IPS-18c (cell line): ENCODE results near the gene SORCS1.

Source experiments
- H3K4me3 ChIP-seq: 2 replicates; pipeline ENCODE4 v1.7.0; 2013; ENCODE audit warnings: low read depth, mild to moderate bottlenecking, low read length, moderate library complexity; ENCODE audit not compliant: insufficient read depth
- H3K9me3 ChIP-seq: one replicate; pipeline ENCODE4 v1.6.1; 2013; ENCODE audit warnings: mild to moderate bottlenecking, low read length, moderate library complexity; ENCODE audit not compliant: control insufficient read depth, insufficient read depth

SORCS1 gene

DNA sequence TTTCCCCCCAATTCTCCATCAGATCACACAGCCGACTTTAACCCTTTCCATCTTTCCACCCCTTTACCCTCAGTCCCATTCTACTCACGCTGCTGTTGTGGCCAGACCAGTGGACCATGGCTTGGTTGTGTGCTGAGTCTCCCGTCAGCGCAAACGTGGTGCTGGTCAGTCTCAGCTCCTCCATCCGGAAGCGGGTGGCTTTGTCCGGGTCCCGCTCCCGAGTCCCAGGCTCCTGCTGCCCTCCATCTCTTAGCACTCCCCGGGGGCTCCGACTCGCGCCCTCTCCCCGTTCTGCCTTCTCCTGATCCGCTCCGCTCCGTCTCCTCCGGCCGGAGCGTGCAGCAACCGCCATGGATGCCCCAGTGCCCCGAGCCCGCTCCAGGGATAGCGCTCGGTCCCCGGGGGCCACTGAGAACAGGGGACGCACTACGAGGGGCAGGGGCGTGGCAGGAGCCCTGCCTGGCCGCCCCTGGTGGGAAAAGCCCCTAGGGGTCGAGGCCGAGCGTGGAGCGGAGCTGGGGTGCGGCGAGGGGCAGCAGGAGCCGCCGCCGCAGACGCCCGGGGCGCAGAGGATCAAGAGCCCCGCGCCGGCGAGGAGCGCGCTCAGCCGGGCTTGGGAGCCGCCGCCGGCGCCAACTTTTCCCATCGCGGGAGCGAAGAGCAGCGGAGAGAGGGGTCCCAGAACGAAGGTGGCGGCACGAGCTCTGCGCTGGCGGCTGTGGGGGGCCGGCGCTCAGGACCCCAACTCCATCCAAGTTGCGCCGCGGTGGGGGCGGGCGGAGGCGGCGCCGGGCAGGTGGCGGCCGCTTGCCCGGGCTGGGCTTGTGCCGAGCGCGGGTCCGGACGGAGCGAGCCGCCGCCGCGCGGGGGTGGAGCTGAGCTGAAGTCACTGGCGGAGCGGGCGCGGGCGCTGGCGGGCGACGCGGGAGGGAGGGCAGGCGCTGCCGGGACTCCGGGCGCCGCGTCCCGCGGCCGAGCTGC is at the start of gene SORCS1:
TSS of gene SORCS1 (minus strand) at position 826 of the 981 bp plus-strand sequence.
- Histone ChIP-seq H3K9me3 (no peaks in the 10 kb centered on the region), H3K4me3 (peak within 1 kb of the TSS; percentile 86)

DNA sequence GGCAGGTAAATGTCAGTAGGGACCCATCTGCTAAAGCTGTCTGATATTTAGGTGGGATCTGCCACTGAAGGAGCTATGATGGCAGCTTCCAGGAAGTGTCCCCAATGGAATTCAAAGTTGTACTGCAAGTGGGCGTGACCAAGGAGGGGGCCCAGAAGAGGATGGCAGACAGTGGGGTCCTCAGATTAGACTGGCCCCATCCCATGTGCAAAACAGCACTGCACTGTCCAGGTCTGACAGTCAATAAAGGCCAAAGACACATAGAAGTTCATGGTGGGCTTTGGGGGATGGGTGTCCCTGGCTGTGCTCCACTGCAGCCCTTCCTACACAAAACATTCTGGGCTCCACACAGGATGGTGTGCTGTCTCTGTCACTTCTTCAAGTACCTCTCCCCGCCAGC is 49.8 kb upstream of the SORCS1 start:
- Histone ChIP-seq H3K9me3 (peaks cover 2% of the 10 kb centered on the region), H3K4me3 (no peak overlapping the region)

DNA sequence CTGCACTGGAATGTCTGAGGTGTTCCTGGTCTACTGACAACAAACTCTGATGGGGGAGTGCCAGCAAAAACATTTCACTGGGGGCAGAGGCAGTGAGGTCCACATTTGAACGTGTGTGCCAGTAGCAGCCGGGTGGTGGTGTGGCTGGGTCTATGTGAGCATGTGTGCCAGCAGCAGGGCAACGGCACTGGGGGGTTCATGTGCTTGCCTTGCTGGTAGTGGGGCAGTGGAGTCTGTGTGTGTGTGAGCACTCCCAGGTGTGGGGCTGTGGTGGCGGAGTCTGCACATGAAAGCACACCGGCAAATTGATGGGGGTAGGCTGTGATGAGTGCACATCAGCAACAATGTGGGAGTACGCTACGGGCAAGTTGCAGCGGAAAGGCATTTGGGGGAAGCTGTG is 49.4 kb upstream of the SORCS1 start:
- Histone ChIP-seq H3K4me3 (no peak overlapping the region), H3K9me3 (peaks cover 2% of the 10 kb centered on the region)

DNA sequence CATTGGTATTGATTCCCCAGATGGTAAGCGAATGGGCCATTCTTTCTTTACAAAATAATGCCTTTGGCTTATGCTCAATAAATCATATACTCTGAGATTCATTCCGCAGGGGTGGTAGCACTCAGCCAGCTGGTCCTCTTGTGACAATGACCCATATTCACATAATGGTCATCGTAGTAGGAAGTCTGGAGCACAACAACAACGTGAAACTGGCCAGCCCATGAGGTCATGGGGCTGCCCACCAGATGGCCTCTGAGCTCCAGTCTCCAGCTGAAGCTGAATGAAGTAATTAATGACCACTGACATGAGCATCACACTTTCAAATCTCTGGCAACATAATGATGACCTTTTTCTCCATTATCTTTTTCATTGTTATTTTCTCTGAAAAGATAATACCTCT is 42.3 kb upstream of the SORCS1 start:
- no peaks in the 10 kb centered on the region for H3K9me3 ChIP-seq

DNA sequence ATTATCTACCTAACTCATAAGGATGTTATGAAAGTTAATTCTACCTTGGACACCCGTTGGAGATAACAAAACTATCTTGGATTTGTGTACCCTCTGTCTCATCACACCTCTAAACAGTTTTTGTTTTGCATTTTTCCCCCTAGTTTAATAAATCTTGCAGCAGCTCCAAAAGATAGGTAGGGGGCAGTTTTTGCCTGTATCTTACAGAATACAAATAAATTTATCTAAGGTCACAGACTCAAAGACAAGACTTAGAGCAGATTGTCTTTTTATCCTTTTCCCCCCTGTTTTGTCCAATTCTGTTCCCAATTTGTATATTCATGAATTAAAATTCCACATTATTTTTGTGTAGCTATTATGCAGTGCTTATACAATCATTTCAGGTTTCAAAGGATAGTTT is 5.0 kb upstream of the SORCS1 start:
- Histone ChIP-seq H3K4me3 (no peak overlapping the region), H3K9me3 (no peaks in the 10 kb centered on the region)

More for the DNA sequence above, 42.3 kb upstream of the SORCS1 start:
- no peak overlapping the region for H3K4me3 ChIP-seq

DNA sequence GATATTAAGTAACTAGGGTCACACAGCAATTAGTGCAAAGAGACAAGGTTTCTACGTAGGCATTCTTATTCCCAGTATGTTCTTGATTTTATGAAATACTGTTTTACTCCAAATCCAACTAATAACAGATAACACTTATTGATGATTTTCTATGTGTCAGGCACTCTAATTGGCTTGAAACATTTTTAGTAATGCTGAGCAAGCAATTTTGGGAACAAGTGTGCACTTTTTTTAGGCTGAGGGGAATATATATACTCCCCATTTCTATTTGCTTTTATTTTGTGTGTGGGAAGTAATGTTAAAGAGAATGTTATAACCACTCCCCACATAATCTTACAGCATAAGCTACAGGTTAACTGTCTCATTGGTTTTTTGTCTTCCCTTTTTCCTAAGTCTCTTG is 4.2 kb upstream of the SORCS1 start:
- H3K4me3 ChIP-seq = no peak overlapping the region
- no peaks in the 10 kb centered on the region for H3K9me3 ChIP-seq

DNA sequence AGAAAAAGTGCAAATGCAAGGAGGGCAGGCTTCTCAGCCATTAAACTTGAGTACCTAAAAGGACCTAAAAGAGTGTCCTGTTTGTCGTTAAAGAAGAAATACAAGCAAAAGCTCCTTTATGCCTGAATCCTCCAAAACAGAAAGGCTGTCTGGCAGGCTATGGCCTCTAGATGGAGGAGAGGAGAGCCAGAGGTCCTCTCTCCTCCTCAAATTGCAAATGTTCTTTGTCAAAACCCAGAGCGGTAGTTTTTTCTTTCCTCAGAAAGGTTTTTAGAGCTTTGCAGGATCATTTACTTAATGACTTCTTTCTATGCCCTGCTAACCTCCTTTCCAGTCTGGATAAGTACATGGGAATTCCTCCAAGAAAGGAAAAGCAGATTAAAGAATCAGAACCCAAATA is 1.9 kb upstream of the SORCS1 start:
- no peaks in the 10 kb centered on the region for H3K9me3 ChIP-seq
- no peak overlapping the region for H3K4me3 ChIP-seq

DNA sequence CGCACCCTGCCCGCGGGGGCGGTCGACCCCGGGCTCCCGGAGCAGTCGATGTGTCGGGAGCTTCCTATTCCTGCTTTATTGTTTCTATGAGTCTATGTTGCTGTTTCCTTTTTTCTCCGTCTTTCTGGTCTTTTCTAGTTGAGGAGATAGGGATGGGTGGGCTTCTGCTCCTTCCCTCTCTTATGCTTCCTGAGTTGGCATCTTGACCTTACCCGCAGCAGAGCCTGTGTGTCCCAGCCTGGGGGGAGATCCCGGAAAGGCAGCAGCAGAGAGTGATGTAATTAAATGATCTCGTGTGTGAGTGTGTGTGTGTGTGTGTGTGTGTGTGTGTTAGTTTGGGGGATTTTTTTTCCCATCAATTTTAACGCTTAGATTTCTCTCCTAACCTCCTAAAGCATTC is 486 bp upstream of the SORCS1 start:
- H3K9me3 ChIP-seq = no peaks in the 10 kb centered on the region
- H3K4me3 ChIP-seq = peak overlapping the region; percentile 86

DNA sequence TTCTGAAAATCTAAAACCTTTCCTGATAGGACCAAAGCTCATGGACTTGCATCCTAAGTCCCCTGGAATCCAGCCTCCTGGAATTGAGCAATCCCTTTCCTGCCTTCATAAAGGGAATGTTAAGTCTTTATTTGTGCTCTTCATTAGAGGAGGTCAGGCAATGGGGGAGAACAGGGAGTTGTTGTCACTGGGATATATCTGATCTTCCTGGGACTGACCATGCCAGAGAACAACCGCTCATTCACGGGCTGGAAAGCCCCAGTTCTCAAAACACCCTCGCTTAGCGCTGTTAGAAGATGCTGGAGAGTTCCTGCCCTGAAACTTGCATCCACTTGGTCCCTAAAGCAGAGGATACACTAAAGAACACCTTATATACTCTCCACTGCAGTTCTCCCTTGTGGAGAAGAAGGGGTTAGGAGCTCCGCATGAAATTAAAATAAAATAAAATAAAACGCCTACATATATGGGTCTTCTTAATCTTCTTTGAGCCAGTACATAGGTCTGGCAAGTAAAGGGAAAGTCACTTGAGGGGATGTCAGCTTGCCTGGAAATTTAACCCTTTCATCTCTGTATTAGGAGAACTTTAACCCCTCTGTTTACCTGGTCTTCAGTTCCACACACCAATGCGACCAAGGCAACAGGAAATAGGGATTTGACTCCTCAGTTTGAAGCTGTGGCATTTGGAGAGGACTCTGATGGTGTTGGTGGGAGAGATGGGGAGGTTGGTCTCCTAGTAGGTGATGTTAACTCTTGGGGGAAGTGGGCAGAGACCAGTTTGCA is 1.2 kb downstream of the SORCS1 start:
- Histone ChIP-seq H3K4me3 (peak overlapping the region; percentile 86; the same call in 1 of the 2 replicates), H3K9me3 (no peaks in the 10 kb centered on the region)

DNA sequence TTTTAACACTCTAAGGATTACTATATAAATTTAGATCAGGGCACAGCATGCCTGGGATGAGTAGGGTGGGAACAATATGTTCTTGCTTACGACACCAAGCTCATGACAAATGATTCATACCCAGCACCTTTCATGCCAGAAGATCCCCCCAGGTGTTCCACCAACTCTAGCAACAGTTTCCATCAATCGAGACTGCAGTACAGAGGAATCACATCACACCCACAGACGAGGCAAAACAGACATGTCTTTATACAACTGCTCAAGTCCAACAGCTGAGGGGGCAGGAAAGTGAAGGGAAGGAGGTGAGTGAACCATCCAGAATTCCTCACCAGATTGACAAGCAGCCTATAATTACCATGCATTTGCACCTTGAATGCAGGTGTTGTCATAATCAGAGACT is 3.6 kb downstream of the SORCS1 start:
- Histone ChIP-seq H3K4me3 (no peak overlapping the region), H3K9me3 (no peaks in the 10 kb centered on the region)

DNA sequence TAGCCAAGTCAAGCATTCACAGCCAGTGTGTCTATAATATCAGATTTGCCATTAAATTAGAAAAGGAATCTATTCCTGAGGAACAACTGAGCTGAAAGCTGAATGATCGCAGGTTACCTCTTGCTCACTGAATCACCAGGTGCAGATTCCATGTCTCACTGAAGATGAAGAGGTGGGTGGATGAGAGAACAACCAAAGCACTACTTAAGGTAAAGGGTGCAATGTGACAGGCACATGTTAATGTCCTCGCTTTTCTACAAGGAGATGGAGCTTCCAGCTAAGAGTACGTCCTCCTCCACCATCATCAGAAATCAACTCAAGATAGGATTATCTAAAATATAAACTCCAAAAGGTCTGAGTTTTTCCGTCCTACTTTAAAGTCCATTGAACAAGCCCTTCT is 4.6 kb downstream of the SORCS1 start:
- Histone ChIP-seq H3K4me3 (no peak overlapping the region), H3K9me3 (no peaks in the 10 kb centered on the region)

DNA sequence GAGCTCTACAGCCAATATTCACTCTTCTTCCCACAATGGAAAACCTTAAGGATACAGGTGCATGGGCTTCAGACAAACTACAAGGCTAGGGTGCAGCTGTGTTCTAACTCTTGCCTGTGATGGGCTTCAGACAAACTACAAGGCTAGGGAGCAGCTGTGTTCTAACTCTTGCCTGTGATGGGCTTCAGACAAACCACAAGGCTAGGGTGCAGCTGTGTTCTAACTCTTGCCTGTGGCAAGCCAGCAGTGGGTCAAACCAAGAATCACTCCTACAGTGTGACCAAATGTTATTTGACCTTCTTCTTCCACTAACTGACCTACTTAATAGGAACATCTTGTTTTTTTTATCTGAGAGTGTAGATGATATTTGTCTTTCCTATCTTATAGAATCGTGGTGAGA is 7.4 kb downstream of the SORCS1 start:
- Histone ChIP-seq H3K4me3 (no peak overlapping the region), H3K9me3 (no peaks in the 10 kb centered on the region)

DNA sequence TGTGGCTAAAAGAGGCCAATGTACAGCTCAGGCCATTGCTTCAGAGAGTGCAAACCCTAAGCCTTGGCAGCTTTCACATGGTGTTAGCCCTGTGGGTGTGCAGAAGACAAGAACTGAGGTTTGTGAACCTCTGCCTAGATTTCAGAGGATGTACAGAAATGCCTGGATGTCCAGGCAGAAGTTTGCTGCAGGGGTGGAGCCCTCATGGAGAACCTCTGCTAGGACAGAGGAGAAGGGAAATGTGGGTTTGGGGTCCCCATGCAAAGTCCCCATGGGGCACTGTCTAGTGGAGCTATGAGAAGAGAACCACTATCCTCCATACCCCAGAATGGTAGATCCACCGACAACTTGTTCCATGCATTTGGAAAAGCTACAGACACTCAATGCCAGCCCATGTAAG is 12.4 kb downstream of the SORCS1 start:
- peaks cover 3% of the 10 kb centered on the region for H3K9me3 ChIP-seq
- no peak overlapping the region for H3K4me3 ChIP-seq

DNA sequence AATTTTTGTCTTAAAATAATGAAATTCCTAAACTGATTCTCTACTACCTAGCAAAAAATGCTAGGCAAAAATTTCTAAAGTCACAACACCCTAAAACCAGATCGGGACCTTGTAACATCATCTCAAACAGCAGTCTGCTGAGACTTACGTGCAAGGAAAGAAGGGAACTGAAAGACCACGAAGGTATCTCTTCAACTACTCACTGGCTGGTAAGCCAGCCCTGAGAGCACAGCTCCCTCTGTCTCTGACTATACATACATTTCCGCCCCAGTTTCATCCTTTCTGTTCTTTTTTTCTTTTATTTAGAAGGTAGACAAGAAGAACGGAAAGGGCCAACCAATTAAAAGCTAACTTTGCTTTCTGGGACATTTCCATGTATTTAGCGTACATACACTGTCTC is 15.6 kb downstream of the SORCS1 start:
- peaks cover 3% of the 10 kb centered on the region for H3K9me3 ChIP-seq
- no peak overlapping the region for H3K4me3 ChIP-seq

DNA sequence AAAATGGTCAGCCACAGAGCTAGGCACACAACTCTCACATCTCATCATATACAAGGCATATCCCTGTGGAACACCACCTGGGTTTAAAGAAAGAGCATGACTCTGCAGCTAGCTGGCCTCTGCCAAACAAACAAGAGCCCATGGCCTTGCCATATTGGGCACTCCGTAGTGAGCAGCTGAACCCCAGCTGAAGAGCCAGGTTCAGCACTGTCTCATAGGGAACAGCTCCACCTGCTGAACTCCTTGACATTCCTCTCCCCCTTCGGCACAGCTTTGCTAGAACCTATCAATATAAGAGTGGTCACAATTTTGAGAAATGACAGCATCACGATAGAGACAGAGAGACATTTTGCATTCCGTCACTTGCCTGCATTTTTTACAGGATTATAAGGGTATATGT is 20.0 kb downstream of the SORCS1 start:
- Histone ChIP-seq H3K9me3 (no peaks in the 10 kb centered on the region), H3K4me3 (no peak overlapping the region)

DNA sequence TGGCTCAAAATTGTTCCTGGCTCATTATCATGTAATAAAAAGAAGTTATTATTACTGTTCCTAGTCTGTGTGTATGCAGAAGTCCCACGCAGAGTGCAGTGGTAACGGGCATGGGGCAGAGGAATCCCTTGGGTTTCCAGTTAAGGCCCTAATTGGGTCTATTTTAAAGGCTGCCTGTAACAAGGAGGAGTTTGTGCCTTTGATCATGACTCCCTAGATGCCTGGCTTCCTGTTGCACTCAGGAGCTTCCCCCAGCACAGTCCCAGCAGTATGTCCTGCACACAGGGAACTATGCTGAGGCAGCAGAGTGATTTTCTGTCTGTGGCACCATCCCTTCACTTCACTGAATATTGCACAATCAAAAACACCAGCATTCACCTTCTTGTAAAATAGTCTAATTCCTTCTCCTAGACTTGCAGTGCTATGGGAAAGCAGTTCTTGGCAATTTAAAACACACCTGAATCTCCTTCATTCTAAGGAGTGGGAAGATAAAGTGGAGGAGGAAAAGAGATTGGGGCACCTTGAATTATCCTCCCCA is 22.9 kb downstream of the SORCS1 start:
- H3K9me3 ChIP-seq = no peaks in the 10 kb centered on the region
- H3K4me3 ChIP-seq = no peak overlapping the region

DNA sequence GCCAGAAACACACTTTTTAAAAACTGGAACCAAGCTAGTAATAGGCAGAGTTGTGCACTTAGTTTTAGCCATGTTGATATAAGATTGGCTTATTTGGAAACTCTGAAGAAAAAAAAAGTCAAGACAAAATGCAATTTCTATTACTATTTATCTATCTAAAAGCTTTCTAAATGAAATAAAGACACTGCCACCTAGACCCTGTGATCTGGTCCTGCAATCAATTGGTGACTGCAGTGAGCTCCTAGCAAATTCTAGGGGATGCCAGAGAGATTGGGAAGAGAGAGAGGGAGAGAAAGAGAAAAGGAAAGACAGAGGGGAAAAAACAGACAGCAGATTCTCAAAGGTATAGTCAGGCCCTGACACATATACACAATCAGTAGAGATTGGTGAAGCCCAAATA is 25.3 kb downstream of the SORCS1 start:
- no peaks in the 10 kb centered on the region for H3K9me3 ChIP-seq
- H3K4me3 ChIP-seq = no peak overlapping the region

DNA sequence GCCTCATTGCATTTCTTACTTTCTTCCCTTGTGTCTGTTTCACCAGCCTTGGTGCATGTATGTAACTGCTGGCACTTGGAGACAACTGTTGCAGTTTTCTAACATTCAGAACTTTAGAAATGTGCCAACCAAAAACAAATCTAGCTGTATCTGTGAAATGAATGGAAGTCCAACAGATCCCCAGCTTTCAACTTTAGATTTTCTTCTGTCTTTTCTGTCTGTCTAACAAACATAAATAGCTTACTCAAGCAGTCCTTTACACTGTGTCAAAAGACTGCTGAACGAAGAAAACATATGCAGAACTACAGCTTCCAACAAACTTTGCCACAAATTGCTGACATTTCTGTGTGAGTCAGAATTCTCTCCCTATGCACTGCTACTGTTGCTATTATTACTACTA is 30.9 kb downstream of the SORCS1 start:
- H3K4me3 ChIP-seq = no peak overlapping the region
- no peaks in the 10 kb centered on the region for H3K9me3 ChIP-seq
